B cell (primary cell): ENCODE results near the gene ELMO1. TPM values are rescaled to one million over a fixed set of nuclear protein-coding genes. Genes with fewer than 3 reads are reported as not detected.

Experiments
- ATAC-seq: fragments of 200-7000 bp; cut with Tn5 transposase; one replicate; pipeline ENCODE4 v1.10.0; 2021; ENCODE audit warnings: low read depth, mild to moderate bottlenecking, moderate number of reproducible peaks, moderate library complexity
- CTCF ChIA-PET: fragments of 350-600 bp; sonication (Branson Sonifier 250); formaldehyde crosslinking; loops from one replicate; lab custom pipeline; 2021; ENCODE audit warnings: antibody characterized with exemption, inconsistent platforms; lab: Charles Lee
- POLR2A ChIA-PET: fragments of 350-600 bp; sonication (Branson Sonifier 250); formaldehyde crosslinking; loops from one replicate; lab custom pipeline; 2021; ENCODE audit warnings: antibody characterized with exemption; lab: Charles Lee
- DNase-seq: peaks from one replicate; pipeline ENCODE4 v3.0.0; 2013
- H2AFZ ChIP-seq: 2 replicates; pipeline ENCODE4 v1.6.1; 2012; ENCODE audit warnings: mild to moderate bottlenecking, low read depth, low read length; ENCODE audit not compliant: insufficient read depth, poor library complexity, severe bottlenecking
- H3K27ac ChIP-seq, 2 donors: 1 replicate in 1 of 2; 2 replicates in 1 of 2; pipeline ENCODE4 v1.5.1; 2012 to 2013; ENCODE audit warnings: low read length in 2 of 2, mild to moderate bottlenecking in 2 of 2, moderate library complexity in 1 of 2
- H3K27me3 ChIP-seq, 4 experiments: fragments of 200-600 bp in 1 of 4; sonication (generic) in 1 of 4; replicated peaks in 1 of 4; 1 replicate in 2 of 4; 2 replicates in 2 of 4; pipeline versions ENCODE4 v1.6.1 to v1.7.0; 2013 to 2016; ENCODE audit warnings: low read length in 3 of 4, mild to moderate bottlenecking in 2 of 4, mixed read lengths in 1 of 4, moderate library complexity in 1 of 4; ENCODE audit not compliant: insufficient read depth in 4 of 4, control insufficient read depth in 3 of 4; ENCODE audit errors: control extremely low read depth in 1 of 4
- H3K36me3 ChIP-seq, 2 experiments: replicated peaks in 1 of 2; 1 replicate in 1 of 2; 2 replicates in 1 of 2; pipeline versions ENCODE4 v1.6.1 to v1.7.1; 2013; ENCODE audit warnings: low read length in 1 of 2; ENCODE audit not compliant: insufficient read depth in 2 of 2, control insufficient read depth in 1 of 2; ENCODE audit errors: control extremely low read depth in 1 of 2, extremely low read depth in 1 of 2
- H3K4me1 ChIP-seq, 2 donors: fragments of 200-600 bp in 1 of 2; sonication (generic) in 1 of 2; 1 replicate in 1 of 2; 2 replicates in 1 of 2; pipeline versions ENCODE4 v1.5.1 to v1.6.1; 2013 to 2017; ENCODE audit warnings: low read length in 2 of 2; ENCODE audit not compliant: control insufficient read depth in 2 of 2, insufficient read depth in 2 of 2
- H3K4me2 ChIP-seq: replicated peaks from 2 replicates; pipeline ENCODE3; 2012; ENCODE audit warnings: mild to moderate bottlenecking, low read depth, low read length; ENCODE audit not compliant: poor library complexity, severe bottlenecking
- H3K4me3 ChIP-seq, 5 experiments: fragments of 200-600 bp in 1 of 5; sonication (generic) in 1 of 5; 1 replicate in 3 of 5; 2 replicates in 2 of 5; pipeline versions ENCODE4 v1.5.1 to v1.7.0; 2011 to 2016; ENCODE audit warnings: low read length in 4 of 5, mild to moderate bottlenecking in 4 of 5, low read depth in 2 of 5, control low read depth in 1 of 5, moderate library complexity in 1 of 5; ENCODE audit not compliant: insufficient read depth in 1 of 5; ENCODE audit errors: control extremely low read depth in 1 of 5, extremely low read depth in 1 of 5
- H3K79me2 ChIP-seq: fragments of 200-600 bp; sonication (generic); one replicate; pipeline ENCODE4 v1.6.0; 2016; ENCODE audit warnings: low read length; ENCODE audit not compliant: control insufficient read depth, insufficient read depth
- H3K9ac ChIP-seq: fragments of 200-600 bp; sonication (generic); 2 replicates; pipeline ENCODE4 v1.6.1; 2017; ENCODE audit warnings: mild to moderate bottlenecking, low read length, moderate library complexity
- H3K9me3 ChIP-seq, 3 donors: one replicate each; pipeline versions ENCODE4 v1.6.1 to v1.7.1; 2013; ENCODE audit warnings: low read length in 2 of 3; ENCODE audit not compliant: control insufficient read depth in 2 of 3, insufficient read depth in 1 of 3; ENCODE audit errors: control extremely low read depth in 1 of 3
- H4K20me1 ChIP-seq: 2 replicates; pipeline ENCODE4 v1.6.0; 2012; ENCODE audit warnings: mild to moderate bottlenecking, low read length; ENCODE audit not compliant: insufficient read depth, control insufficient read depth, poor library complexity, severe bottlenecking
- H3K27ac Mint-ChIP-seq: one replicate; pipeline ENCODE4 v1.8.0; 2021; ENCODE audit warnings: mixed read lengths
- H3K27me3 Mint-ChIP-seq: one replicate; pipeline ENCODE4 v1.8.0; 2021; ENCODE audit warnings: mixed read lengths
- H3K4me1 Mint-ChIP-seq: one replicate; pipeline ENCODE4 v1.8.0; 2021; ENCODE audit warnings: mixed read lengths
- H3K4me3 Mint-ChIP-seq: one replicate; pipeline ENCODE4 v1.8.0; 2021; ENCODE audit warnings: mixed read lengths
- H3K9me3 Mint-ChIP-seq: one replicate; pipeline ENCODE4 v1.8.0; 2022; ENCODE audit warnings: mixed read lengths; ENCODE audit not compliant: insufficient read depth
- CTCF ChIP-seq: fragments of 200-600 bp; IDR thresholded peaks from one replicate; pipeline ENCODE4 v1.8.0; 2022; ENCODE audit warnings: antibody characterized with exemption, mild to moderate bottlenecking
- EZH2 ChIP-seq: IDR thresholded peaks from 2 replicates; pipeline ENCODE4 v1.6.1; 2012; ENCODE audit warnings: borderline replicate concordance, low read depth, mild to moderate bottlenecking, moderate library complexity, low read length; ENCODE audit not compliant: insufficient read depth, poor library complexity, severe bottlenecking
- WGBS: methylation state at CpG from one replicate; pipeline ENCODE4 v1.1.5; 2013; ENCODE audit warnings: missing lambda C conversion rate; ENCODE audit not compliant: insufficient coverage; 5-methylcytosine and 5-hydroxymethylcytosine counted together
- intact Hi-C: fragments of 100-400 bp; cut with micrococcal nuclease; formaldehyde crosslinking; loops from one replicate; pipeline ENCODE4 v1.10.0; 2022
- polyA plus RNA-seq: library from polyadenylated mRNA; depleted of rRNA; stranded (reverse); fragments of >200 nt; gene quantifications from 2 replicates; pipeline ENCODE4 v1.2.3, GENCODE V29; 2012
- total RNA-seq, 2 donors: library from RNA; stranded (reverse); fragments of 120-200 nt in 1 of 2; gene quantifications; 1 replicate in 1 of 2; 2 replicates in 1 of 2; pipeline versions ENCODE4 v1.2.3 to v1.2.4, GENCODE V29; 2013 to 2022

ELMO1 gene
- total and polyA plus RNA-seq, 2 donors (not counting 1 experiment from before 2014, with no cell fraction given) = 44.7 to 177 TPM

GRCh38 chr7:36957620-36958019 is 491.0 kb downstream of the ELMO1 start:
- H3K79me2 ChIP-seq = peaks cover 7% of the 10 kb centered on the region
- H3K27ac ChIP-seq = no peak overlapping the region
- ChIA-PET CTCF (no interaction called here), POLR2A (no interaction called here)
- H3K36me3 ChIP-seq = peaks cover 0 to 3% of the 10 kb centered on the region in 2 experiments
- H4K20me1 ChIP-seq = peaks cover 18% of the 10 kb centered on the region
- H3K27me3 Mint-ChIP-seq = no peaks in the 10 kb centered on the region
- DNase-seq = no peak
- no peak for ATAC-seq
- no peak overlapping the region for H2AFZ ChIP-seq
- H3K4me3 ChIP-seq = no peak overlapping the region
- no peak overlapping the region for H3K27ac Mint-ChIP-seq
- H3K9ac ChIP-seq = no peak overlapping the region
- no peaks in the 10 kb centered on the region for H3K9me3 Mint-ChIP-seq
- no peaks in the 10 kb centered on the region for H3K27me3 ChIP-seq
- TF ChIP-seq CTCF = no peak
- no peak for TF ChIP-seq EZH2
- no peak overlapping the region for H3K4me3 Mint-ChIP-seq
- no peaks in the 10 kb centered on the region for H3K9me3 ChIP-seq
- peaks cover 23% of the 10 kb centered on the region for H3K4me1 Mint-ChIP-seq
- peaks cover 0 to 14% of the 10 kb centered on the region in 2 donors for H3K4me1 ChIP-seq
- 82% methylated on average over 2 of the region's 3 CpGs for WGBS
- no peak overlapping the region for H3K4me2 ChIP-seq
- intact Hi-C loops = no loop called here

GRCh38 chr7:36956814-36957213 is 491.9 kb downstream of the ELMO1 start:
- WGBS = 100% methylated on average over 3 of the region's 6 CpGs
- no peaks in the 10 kb centered on the region for H3K27me3 Mint-ChIP-seq
- Histone ChIP-seq H3K4me2 (no peak overlapping the region), H3K36me3 (peaks cover under 1 to 9% of the 10 kb centered on the region in 2 experiments), H3K79me2 (peaks cover 7% of the 10 kb centered on the region), H3K4me3 (no peak overlapping the region), H3K4me1 (peaks cover 0 to 14% of the 10 kb centered on the region in 2 donors), H3K27ac (no peak overlapping the region), H3K9me3 (no peaks in the 10 kb centered on the region), H3K9ac (no peak overlapping the region), H4K20me1 (peaks cover 26% of the 10 kb centered on the region), H2AFZ (no peak overlapping the region), H3K27me3 (no peaks in the 10 kb centered on the region)
- no peak overlapping the region for H3K27ac Mint-ChIP-seq
- DNase-seq = no peak
- ChIA-PET CTCF (no interaction called here), POLR2A (no interaction called here)
- H3K4me3 Mint-ChIP-seq = no peak overlapping the region
- TF ChIP-seq CTCF = no peak
- no peak for TF ChIP-seq EZH2
- ATAC-seq = no peak
- H3K9me3 Mint-ChIP-seq = no peaks in the 10 kb centered on the region
- intact Hi-C loops = no loop called here
- peaks cover 29% of the 10 kb centered on the region for H3K4me1 Mint-ChIP-seq
